ENCODE results near the gene RFPL2.

RFPL2 gene

DNA sequence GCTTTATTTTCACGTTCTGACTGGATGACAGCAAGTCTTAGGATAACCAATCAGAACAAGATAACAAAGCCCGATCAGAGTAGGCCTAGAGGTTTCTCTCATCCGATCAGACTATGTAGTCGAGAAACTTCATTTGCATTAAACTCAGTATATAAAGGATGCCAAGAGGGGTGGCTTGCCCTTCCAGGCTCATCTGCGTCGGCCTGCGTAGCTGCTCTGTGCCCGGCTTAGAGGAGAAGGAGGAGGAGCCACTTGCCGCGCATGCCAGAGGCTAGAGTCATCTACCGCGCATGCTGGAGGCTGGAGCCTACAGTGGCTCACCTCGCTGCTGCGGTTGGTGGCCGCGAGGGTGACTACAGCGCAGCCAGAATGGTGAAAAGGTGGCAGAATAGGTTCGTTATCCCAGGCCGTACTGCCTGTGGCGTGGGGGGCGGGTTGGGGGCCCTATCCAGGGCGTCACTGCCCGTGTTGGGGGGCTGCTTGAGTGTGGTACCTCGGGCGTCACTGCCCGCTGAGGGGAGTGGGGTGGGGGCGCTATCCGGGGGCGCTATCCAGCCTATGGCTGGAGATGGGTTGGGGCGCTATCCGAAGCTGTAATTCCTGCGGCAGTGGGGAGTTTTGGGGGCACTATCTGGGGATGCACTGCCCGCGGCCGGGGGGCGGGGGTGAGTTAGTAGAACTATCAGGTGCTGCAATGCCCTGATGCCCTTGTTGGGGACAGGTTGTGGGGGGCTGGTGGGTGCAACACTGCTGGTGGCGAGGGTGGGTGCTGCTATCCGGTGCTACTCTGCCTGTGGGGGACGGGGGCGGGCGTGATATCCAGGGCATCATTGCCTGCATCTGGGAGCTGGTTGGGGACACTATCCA, at the start of gene RFPL2:
TSS of gene RFPL2 (minus strand) at position 218 of the 867 bp plus-strand sequence. CDS start 2,622 bp downstream, outside the sequence.
- DNase-seq (ENCODE audit: low read depth in 2 of 2) = peak in 1 of 2 donors; percentile 10

DNA sequence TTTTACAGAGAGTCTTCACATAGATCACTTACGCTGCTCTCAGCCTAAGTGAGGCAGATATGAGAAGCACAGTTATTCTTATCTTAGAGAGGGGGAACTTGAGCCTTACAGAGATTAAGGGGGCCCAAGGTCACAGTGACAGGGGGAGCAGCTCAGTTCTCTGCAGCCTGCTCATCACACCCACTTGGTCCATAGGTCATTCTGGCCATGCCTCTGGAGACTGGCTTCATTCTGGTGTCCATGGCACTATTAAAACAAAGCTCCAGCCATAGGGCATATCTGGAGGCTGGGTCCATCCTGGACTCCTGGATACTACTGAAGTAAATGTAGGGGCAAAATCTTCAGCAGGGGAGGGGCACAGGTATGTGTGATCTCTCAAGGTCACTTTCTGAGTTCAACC, 44.4 kb upstream of the RFPL2 start:
- DNase-seq (ENCODE audit: low read depth in 2 of 2) = no peak

DNA sequence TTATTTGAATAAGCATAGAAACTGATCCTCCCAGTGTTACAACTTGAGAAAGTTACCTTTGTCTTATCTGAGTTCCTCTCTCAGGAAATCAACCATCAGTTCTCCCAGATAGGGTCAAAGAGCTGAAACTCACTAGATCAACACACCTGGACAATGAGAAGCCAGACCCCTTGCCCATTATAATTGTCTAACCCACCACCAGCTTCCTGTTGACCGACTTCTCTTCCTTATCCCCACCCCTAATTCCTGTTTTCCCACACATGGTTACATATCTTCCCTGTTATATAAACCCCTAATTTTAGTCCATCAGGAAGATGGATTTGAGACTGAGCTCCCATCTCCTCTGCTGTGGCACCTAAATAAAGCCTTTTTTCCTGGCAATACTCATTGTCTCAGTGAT, 43.4 kb upstream of the RFPL2 start:
- no peak for DNase-seq (ENCODE audit: low read depth in 2 of 2)

DNA sequence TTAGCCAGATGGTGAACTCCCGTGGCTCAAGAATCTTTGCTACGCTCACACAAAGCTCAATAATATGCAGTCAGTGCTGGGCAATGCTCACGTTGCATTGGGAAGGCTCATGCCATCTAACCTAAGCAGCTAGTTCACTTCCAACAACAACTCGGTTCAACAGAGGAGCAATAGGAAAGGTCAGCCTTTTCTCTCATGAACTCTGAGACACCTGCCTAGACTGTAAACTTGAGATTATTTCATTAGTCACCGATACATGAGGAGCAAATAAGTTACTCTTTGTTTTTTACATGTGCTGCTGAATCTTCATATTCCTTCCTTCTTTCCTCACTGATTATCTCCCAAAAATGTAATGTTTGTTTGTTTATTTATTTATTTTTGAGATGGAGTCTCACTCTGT, 41.3 kb upstream of the RFPL2 start:
- DNase-seq (ENCODE audit: low read depth in 2 of 2) = no peak

DNA sequence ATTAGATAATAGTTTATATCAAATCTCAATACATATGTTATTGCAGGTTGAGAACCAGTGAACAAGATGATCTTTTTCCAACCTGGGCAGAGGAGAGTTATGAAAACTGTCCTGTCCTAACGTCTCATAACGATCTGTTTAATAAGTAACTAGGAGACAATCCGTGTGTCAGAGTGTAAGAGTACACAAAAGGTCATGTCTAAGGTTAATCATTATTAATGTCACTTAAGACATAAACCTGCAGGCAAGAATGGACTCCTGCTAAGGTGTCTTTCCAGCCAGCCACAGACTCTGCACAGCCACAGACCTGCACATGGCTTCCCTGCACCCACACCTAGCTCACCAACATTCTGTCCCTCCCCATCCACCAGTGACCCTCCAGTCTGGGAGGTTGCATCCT, 40.2 kb upstream of the RFPL2 start:
- DNase-seq (ENCODE audit: low read depth in 2 of 2) = no peak

DNA sequence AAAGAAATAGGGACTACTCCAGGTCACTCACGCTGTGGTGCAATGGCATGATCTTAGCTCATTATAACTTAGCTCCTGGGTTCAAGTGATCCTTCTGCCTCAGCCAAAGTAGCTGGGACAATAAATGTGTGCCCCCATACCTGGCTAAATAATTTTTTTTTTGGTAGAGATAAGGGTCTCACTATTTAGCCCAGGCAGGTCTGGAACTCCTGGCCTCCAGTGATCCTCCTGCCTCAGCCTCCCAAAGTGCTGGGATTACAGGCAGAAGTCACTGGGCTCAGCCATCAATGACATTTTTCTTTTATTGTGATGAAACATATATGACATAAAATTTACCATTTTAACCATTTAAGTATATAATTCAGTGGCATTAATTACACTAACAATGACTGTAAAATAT, 39.7 kb upstream of the RFPL2 start:
- no peak for DNase-seq (ENCODE audit: low read depth in 2 of 2)

DNA sequence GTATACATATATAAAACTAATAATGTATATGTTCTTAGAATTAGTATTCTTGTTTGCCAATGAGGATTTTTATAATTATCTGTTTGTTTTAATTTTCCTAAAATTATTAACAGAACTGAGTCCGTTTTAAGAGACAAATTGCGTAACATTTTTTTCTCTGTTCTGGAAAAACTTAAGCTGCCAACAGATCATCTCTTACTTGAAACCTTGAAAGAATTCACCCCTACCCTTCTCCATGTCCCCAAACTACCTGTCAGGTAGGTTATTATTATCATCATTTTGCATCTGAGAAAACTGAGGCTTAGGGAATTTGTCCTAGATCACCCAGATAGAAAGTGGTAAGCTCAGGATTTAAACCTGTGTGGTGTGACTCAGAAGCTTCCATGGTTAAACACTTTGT, 35.6 kb upstream of the RFPL2 start:
- no peak for DNase-seq (ENCODE audit: low read depth in 2 of 2)

DNA sequence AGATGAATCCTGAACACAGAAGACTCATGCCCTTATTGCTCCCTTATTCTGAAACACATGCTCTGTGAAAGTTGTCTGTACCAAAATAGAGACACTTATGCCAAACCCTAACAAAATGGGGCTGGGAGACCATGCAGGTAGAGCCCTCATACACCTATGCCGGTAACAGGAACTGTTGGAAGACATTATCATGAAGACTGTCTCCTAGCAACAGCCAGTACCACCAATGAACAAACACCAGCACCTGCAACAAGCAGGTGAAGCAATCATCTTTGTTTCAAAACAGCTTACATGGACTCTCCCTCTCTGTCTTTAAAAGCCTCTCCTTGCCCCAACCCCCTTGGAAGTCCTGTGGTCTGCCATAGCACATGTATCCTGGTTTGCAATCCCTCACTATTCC, 33.0 kb upstream of the RFPL2 start:
- DNase-seq (ENCODE audit: low read depth in 2 of 2) = no peak

DNA sequence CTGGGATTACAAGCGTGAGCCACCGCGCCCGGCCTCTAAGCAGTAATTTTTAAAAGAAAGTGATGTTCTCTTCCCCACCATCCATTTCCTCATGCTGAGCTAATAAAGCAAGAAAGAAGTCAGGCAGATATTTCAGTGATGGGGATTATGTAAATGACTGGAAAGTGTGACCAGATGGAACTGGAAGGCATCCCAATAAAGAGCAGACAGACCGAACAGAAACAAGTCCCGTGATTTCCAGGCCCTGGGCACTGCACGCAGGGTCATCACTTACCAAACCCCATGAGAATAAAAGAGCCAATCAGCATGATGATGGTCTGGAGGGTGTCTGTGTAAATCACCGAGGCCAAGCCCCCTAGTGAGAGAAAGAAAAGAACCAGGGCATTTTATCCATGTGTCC, 32.1 kb upstream of the RFPL2 start:
- no peak for DNase-seq (ENCODE audit: low read depth in 2 of 2)

DNA sequence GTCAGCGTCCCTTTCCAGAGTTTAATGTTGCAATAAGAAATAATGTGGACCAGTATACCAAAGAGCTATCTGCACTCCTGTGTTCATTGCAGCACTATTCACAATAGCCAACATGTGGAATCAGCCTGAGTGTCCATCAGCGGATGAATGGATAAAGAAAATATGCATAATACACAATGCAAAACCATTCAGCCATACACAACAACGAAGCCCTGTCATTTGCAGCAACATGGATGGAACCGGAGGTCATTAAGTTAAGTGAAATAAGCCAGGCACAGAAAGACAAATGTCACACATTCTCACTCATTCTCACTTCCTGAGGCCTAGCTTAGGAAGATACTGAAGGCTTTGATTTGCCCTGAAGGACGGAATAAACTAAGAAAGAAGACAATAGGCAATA, 28.2 kb upstream of the RFPL2 start:
- DNase-seq (ENCODE audit: low read depth in 2 of 2) = no peak

DNA sequence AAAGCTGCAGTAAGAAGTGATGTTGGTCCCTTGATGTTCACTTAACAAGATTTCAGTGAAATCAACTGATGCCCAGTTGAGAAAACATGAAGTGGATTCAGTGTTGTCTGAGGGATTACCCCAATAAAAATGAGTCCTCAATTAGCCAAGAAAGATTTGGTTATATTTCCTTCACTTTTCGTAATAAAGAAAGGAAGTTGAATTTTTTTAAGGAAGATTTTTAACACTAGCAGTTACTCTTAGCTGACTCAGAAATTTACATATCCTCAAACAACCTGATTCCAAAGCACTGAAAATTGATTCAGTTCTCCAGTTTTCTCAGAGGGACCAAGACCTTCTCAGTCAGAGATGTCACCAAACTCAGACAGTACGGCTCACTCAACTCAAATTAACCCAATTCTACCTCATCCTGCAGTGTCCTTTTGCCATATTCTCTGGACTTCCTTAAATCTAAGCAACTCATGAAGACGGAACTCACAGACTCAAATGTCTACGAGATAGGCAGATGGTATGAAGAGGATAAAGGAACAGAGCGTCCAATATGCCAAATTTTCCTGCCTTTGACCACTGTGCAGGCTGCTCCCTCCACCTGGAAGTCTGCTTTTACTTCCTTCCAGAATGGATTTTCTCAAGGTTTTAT, 27.4 kb upstream of the RFPL2 start:
- no peak for DNase-seq (ENCODE audit: low read depth in 2 of 2)

DNA sequence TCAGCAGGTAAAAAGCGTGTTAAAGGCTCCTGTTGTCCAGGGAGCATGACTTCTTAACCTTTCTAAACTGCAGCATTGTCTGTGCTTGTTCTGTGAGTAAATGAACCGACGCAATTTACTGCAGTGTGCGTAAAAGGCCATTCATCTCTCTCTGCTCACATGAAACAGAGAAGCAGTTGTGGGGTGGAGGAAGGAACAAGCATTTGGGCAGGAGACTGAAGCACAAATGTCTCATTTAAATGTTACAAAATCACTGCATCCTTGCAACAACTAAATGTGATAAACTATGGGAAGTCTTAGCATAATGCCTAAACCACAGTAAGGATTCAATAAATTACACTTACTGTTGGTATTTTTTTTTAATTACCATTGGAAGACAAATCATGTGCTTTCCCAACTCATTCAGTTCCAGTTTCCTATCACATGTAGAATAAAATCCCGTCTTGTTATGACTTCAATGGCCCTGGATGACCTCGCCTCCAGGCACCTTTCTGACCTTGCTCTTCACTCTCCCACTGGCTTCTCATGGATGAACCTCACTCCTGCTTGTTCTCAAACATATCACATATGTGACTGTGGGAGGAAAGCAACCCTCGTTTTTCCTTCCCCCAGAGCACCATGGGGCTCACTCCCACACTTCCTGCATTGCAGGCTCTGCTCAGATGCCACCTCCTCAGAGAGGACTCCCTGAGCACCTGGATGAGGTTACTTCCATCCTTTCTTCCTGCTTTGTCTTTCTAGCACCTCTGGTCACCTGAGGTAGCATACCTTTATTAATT, 21.6 kb upstream of the RFPL2 start:
- no peak for DNase-seq (ENCODE audit: low read depth in 2 of 2)

DNA sequence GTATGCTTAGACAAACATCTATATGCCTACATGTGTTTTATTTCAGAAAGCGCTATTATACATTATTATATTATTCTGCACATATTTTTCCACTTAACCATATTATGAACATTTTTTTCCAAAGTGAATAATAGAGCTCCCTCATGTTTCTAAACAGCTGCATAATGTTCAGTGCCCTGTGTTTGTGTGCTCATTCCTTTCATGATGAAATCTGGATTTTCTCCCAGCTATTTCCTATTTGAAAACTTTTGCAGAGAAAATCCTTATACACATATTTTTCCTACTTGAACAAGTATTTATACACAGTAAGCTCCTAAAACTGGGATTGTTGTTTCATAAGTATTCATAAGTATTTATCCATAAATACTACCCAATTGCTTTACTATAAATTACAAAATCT, 18.1 kb upstream of the RFPL2 start:
- no peak for DNase-seq (ENCODE audit: low read depth in 2 of 2)

DNA sequence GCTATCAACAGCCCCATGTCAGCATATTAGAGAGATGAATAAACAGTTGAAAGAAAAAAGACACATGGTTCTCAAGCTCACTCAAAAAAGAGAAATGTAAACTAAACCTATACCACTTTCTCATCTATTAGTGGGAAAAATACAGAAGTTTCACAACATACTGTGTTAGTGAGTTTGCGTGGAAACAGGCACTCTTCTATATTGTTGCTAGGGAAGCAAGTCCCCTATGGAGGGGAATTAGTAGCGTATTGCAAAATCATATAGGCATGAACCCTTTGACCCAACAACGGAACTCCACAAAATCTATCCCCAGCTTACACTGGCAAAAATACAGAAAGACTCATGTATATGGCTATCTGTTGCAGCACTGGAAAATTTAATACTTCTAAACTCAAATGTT, 14.2 kb upstream of the RFPL2 start:
- no peak for DNase-seq (ENCODE audit: low read depth in 2 of 2)

DNA sequence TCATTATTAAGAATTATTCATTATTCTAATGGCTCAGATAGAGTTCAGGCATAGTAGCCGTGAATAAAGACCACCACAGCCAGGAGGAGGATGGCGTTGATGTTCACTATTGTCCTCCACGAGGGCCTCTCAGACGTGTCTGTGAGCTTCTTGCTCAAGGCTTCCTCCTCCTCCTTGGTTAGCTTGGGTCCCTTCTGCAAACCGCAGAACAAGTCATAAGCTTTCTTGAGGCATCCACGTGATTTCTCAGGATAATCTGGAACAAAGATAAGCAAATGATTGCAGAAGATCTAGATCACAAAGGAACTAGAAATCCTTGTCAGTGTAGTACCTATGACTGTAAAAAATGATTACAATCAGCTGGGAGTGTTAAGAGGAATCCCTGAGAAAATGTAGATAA, 13.6 kb upstream of the RFPL2 start:
- no peak for DNase-seq (ENCODE audit: low read depth in 2 of 2)

DNA sequence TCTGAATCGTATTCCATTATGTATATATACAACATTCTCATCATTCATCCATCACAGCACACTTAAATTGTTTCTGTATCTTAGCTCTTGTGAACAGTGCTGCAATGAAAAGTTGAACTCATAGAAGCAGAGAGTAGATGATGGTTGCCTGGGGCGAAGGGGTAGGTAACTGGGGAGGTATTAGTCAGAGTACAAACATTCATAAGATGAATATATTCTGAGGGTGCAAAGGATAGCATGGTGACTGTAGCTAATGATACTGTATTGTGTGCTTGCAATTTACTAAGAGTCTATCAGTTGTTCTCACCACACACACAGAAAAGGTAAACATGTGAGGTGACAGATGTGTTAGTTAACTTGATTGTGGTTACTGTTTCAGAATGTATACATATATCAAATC, 12.6 kb upstream of the RFPL2 start:
- DNase-seq (ENCODE audit: low read depth in 2 of 2) = no peak

DNA sequence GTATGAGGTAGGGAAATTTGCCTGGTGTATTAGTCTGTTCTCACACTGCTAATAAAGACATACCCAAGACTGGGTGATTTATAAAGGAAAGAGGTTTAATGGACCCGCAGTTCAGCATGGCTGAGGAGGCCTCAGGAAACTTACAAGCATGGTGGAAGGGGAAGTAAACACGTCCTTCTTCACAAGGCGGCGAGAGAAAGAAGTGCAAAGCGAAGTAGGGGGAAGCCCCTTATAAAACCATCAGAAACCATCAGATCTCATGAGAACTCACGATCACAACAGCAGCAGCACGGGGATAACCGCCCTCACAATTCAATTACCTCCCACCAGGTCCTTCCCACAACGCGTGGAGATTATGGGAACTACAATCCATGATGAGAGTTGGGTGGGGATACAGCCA, 12.0 kb upstream of the RFPL2 start:
- no peak for DNase-seq (ENCODE audit: low read depth in 2 of 2)

DNA sequence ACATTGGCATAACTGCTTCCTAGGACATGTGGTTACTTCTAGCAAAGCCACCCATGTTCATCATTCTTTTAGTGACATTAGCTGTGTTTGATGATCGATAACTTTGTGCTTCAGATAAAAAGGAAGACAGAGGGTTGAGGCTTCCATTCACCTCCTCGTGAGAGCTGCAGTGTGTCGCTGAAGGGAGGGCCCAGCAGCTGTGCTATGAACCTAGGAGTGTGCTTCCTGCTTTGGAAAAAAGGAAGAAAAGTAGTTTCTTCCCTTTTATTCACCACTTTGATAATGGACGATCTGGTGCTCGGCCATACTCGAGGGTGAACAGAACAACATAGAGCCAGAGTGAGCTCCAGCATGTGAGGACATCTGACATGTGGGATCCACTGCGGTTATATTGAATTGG, 6.1 kb upstream of the RFPL2 start:
- DNase-seq (ENCODE audit: low read depth in 2 of 2) = no peak

DNA sequence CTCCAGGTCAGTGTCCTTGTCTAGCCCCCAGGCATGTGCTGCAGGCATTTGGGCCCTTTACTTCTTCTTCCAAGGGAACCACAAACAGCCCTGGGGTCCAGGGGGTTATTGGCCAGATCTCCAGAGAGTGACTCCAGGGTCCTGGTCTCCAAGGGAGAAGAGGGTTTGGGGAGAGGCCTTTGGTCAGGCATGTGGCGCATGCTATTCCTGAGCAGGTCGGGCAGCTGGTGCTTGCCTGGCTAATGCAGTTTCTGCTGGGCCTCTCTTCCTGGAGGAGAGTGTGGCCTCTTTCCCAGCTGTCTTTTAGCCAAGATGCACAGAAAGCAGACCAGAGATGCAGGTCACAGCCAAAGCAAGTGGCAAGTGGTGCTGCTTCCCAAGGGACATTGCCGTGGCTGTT, 3.8 kb upstream of the RFPL2 start:
- no peak for DNase-seq (ENCODE audit: low read depth in 2 of 2)

DNA sequence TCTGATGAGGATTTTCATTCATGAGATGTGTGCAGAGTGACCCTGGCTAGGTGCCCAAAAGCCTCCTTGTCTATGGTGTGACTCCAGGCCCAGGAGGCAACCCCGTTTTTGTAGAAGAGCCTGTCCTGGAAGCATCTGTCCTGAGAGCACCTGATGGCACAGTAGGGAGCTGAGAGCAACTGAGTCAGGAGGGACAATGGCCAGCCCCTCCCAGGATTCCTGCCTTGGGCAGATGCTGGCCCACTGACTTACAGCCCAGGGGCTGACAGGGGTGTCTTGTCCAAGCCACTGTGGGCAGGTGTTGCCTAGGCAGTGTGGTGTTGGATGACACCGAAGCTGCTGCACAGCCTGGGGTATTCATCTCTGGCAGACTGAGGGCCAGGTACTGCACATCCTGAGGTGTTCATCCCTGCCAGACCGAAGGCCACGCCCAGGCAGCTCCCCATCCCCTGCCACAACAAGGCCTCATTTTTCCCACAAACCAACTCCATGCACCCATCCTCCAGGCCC, 3.2 kb upstream of the RFPL2 start:
- DNase-seq (ENCODE audit: low read depth in 2 of 2) = no peak

DNA sequence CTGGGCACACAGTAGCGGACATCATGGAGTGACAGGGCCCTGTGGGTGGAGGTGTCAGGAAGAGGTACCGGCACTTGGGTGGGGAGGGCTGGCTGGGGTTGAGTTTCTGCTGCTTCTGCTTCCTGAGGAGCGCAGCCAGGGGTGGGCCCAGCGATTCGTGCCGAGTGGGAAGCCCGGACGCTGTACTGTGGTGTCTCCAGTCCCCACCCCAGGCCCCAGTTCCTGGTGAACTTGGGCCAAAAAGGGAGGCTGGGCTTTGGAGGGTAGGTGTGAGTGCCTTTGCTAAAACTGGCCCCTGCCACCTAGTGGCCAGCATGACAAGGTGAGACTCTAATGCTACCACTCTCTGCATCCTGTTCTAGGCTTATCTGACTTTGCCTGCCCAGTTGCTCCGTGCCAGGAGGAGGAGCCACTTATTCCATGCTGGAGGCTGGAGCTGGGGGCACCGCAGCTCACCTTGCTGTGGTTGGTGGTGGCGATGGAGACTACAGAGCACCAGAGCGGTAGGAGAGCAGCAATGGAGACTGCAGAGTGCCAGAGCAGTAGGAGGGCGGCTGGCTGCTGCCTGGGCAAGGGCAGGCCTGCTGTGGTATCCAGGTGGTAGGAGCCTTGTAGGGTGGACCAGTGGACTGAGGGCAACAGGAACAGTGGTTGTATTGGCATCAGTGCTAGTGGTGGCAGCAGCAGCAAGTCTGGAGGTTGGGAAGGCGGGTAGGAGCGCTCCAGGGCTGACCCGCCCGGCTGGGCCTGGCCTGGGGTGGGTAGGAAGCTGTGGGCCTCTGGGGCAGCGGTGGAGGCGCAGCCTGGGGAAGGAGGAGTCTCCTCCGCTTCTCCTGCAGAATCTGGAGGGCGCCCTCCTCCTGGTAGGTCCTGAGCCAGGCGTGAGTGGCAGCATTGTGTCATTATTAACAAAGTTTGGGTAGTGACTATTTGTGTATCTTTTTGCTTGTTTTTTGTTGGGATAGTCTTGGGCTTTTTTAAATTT, 2.2 kb upstream of the RFPL2 start:
- peak in 1 of 2 donors; percentile 10 for DNase-seq (ENCODE audit: low read depth in 2 of 2)

All from activated CD4-positive, alpha-beta T cell treated with anti-CD3 and anti-CD28 coated beads for 24 hours (primary cell).